ENCODE measurements around the gene SATB1. TPM values are rescaled to one million over a fixed set of nuclear protein-coding genes. Genes with fewer than 3 reads are reported as not detected.

SATB1 gene
- total and polyA plus RNA-seq, 2 of the 8 experiments (the other 6 are each of a cell fraction or from before 2014, with no cell fraction given), result 18.8 to 28.0 TPM

DNA sequence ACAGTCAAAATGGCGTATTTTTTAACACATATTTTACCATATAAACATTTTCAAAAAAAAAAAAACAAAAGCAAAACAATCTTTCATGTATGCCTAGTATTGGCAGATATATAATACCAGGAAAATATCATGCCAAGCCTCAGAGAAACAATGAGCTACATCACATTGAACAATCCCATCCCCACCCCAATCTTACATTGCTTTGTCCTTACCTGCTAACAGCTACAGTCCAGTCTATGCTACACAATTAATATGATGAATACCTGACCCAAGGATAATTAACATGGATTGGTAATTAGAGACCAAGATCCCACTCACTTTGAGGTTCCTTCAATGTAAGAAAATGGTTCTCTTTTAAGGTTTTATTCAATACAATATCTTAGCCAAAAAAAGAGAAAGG lies 7.6 kb upstream of the SATB1 start (continued):
- TF ChIP-seq, protein P1, sequence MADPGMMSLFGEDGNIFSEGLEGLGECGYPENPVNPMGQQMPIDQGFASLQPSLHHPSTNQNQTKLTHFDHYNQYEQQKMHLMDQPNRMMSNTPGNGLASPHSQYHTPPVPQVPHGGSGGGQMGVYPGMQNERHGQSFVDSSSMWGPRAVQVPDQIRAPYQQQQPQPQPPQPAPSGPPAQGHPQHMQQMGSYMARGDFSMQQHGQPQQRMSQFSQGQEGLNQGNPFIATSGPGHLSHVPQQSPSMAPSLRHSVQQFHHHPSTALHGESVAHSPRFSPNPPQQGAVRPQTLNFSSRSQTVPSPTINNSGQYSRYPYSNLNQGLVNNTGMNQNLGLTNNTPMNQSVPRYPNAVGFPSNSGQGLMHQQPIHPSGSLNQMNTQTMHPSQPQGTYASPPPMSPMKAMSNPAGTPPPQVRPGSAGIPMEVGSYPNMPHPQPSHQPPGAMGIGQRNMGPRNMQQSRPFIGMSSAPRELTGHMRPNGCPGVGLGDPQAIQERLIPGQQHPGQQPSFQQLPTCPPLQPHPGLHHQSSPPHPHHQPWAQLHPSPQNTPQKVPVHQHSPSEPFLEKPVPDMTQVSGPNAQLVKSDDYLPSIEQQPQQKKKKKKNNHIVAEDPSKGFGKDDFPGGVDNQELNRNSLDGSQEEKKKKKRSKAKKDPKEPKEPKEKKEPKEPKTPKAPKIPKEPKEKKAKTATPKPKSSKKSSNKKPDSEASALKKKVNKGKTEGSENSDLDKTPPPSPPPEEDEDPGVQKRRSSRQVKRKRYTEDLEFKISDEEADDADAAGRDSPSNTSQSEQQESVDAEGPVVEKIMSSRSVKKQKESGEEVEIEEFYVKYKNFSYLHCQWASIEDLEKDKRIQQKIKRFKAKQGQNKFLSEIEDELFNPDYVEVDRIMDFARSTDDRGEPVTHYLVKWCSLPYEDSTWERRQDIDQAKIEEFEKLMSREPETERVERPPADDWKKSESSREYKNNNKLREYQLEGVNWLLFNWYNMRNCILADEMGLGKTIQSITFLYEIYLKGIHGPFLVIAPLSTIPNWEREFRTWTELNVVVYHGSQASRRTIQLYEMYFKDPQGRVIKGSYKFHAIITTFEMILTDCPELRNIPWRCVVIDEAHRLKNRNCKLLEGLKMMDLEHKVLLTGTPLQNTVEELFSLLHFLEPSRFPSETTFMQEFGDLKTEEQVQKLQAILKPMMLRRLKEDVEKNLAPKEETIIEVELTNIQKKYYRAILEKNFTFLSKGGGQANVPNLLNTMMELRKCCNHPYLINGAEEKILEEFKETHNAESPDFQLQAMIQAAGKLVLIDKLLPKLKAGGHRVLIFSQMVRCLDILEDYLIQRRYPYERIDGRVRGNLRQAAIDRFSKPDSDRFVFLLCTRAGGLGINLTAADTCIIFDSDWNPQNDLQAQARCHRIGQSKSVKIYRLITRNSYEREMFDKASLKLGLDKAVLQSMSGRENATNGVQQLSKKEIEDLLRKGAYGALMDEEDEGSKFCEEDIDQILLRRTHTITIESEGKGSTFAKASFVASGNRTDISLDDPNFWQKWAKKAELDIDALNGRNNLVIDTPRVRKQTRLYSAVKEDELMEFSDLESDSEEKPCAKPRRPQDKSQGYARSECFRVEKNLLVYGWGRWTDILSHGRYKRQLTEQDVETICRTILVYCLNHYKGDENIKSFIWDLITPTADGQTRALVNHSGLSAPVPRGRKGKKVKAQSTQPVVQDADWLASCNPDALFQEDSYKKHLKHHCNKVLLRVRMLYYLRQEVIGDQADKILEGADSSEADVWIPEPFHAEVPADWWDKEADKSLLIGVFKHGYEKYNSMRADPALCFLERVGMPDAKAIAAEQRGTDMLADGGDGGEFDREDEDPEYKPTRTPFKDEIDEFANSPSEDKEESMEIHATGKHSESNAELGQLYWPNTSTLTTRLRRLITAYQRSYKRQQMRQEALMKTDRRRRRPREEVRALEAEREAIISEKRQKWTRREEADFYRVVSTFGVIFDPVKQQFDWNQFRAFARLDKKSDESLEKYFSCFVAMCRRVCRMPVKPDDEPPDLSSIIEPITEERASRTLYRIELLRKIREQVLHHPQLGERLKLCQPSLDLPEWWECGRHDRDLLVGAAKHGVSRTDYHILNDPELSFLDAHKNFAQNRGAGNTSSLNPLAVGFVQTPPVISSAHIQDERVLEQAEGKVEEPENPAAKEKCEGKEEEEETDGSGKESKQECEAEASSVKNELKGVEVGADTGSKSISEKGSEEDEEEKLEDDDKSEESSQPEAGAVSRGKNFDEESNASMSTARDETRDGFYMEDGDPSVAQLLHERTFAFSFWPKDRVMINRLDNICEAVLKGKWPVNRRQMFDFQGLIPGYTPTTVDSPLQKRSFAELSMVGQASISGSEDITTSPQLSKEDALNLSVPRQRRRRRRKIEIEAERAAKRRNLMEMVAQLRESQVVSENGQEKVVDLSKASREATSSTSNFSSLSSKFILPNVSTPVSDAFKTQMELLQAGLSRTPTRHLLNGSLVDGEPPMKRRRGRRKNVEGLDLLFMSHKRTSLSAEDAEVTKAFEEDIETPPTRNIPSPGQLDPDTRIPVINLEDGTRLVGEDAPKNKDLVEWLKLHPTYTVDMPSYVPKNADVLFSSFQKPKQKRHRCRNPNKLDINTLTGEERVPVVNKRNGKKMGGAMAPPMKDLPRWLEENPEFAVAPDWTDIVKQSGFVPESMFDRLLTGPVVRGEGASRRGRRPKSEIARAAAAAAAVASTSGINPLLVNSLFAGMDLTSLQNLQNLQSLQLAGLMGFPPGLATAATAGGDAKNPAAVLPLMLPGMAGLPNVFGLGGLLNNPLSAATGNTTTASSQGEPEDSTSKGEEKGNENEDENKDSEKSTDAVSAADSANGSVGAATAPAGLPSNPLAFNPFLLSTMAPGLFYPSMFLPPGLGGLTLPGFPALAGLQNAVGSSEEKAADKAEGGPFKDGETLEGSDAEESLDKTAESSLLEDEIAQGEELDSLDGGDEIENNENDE (IDR thresholded peaks at IDR 0.05; ENCODE audit: insufficient replicate concordance, low read length), result no peak
- TF ChIP-seq TAF1 (IDR thresholded peaks at IDR 0.05; ENCODE audit: low read depth, low read length) (no peak), TBP (IDR thresholded peaks at IDR 0.05; ENCODE audit: low read depth, low read length) (no peak), BRCA1 (IDR thresholded peaks at IDR 0.05; ENCODE audit: low read depth, low read length) (no peak), POLR2AphosphoS5 (IDR thresholded peaks at IDR 0.05; ENCODE audit: low read depth, low read length) (no peak), SP1 (IDR thresholded peaks at IDR 0.05; ENCODE audit: low read depth, low read length) (no peak), BACH1 (IDR thresholded peaks at IDR 0.05; ENCODE audit: low read length) (no peak), HDAC6 (IDR thresholded peaks at IDR 0.05; ENCODE audit: low read depth, low read length) (no peak), POLR2A (IDR thresholded peaks at IDR 0.05; ENCODE audit: control extremely low read depth in 1 of 2, low read depth in 2 of 2, low read length in 2 of 2) (no peak), TEAD4 (IDR thresholded peaks at IDR 0.05; ENCODE audit: low read depth, low read length) (no peak), JUN (IDR thresholded peaks at IDR 0.05; ENCODE audit: low read depth, low read length) (no peak), SIX5 (IDR thresholded peaks at IDR 0.05; ENCODE audit: low read depth, low read length) (no peak)
- TF ChIP-seq, protein P2, sequence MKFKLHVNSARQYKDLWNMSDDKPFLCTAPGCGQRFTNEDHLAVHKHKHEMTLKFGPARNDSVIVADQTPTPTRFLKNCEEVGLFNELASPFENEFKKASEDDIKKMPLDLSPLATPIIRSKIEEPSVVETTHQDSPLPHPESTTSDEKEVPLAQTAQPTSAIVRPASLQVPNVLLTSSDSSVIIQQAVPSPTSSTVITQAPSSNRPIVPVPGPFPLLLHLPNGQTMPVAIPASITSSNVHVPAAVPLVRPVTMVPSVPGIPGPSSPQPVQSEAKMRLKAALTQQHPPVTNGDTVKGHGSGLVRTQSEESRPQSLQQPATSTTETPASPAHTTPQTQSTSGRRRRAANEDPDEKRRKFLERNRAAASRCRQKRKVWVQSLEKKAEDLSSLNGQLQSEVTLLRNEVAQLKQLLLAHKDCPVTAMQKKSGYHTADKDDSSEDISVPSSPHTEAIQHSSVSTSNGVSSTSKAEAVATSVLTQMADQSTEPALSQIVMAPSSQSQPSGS (IDR thresholded peaks at IDR 0.05; ENCODE audit: low read length), result no peak

All from H1 (cell line).